Measurements from ENCODE around the gene SCAANT1. TPM values are rescaled to one million over a fixed set of nuclear protein-coding genes. Genes with fewer than 3 reads are reported as not detected.
A peak's percentile ranks its signal among the peaks of the same experiment; 100 is the strongest.

Gene SCAANT1
- total RNA-seq, 3 donors from 2014 or later (not counting 1 experiment from before 2014, with no cell fraction given), result 3.6 to 8.0 TPM; not detected in 1

- H3K36me3 Mint-ChIP-seq, result no peaks in the 10 kb centered on the region
- no peak for ATAC-seq
- H3K4me3 Mint-ChIP-seq, result peak overlapping the region; percentile 92
- Histone ChIP-seq H3K27me3 (ENCODE audit: control insufficient read depth, insufficient read depth, low read length) (no peaks in the 10 kb centered on the region), H3K36me3 (ENCODE audit: control insufficient read depth, insufficient read depth, low read length) (peaks cover 5% of the 10 kb centered on the region), H3K27ac (ENCODE audit: low read length) (no peak overlapping the region), H3K4me3 (ENCODE audit: low read length) (no peak overlapping the region), H3K4me1 (ENCODE audit: control insufficient read depth, insufficient read depth, low read length) (peaks cover 15% of the 10 kb centered on the region), H3K9me3 (ENCODE audit: control insufficient read depth, insufficient read depth, low read length) (no peaks in the 10 kb centered on the region)
- intact Hi-C loops (cut with micrococcal nuclease), result loop anchor here (2.0 to 5.0 kb wide), 4 partner anchors 25 to 112 kb away; partner anchors contain the start of gene PSMD6
- peaks cover 37 to 43% of the 10 kb centered on the region in 2 donors for H3K4me1 Mint-ChIP-seq
- no peaks in the 10 kb centered on the region for H3K27me3 Mint-ChIP-seq (ENCODE audit: low read depth in 2 of 2)
- WGBS (ENCODE audit: insufficient coverage), result 95% methylated on average over 3 of the region's 4 CpGs
- H3K9me3 Mint-ChIP-seq, result no peaks in the 10 kb centered on the region
- H3K27ac Mint-ChIP-seq, result peak overlapping the region; percentile 90 to 96
- TF ChIP-seq CTCF (IDR thresholded peaks at IDR 0.05), result no peak
- no peak for DNase-seq
These were observed 2.2 kb downstream of the SCAANT1 start for GRCh38 chr3:63910001-63910400.

- H3K27me3 ChIP-seq (ENCODE audit: control insufficient read depth, insufficient read depth, low read length), result no peaks in the 10 kb centered on the region
- peaks cover 15% of the 10 kb centered on the region for H3K4me1 ChIP-seq (ENCODE audit: control insufficient read depth, insufficient read depth, low read length)
- no peaks in the 10 kb centered on the region for H3K9me3 ChIP-seq (ENCODE audit: control insufficient read depth, insufficient read depth, low read length)
- WGBS (ENCODE audit: insufficient coverage), result 94% methylated on average over 2 of the region's 2 CpGs
- Mint-ChIP-seq H3K27ac (peak overlapping the region in 1 of 2 donors; percentile 90), H3K36me3 (no peaks in the 10 kb centered on the region), H3K9me3 (no peaks in the 10 kb centered on the region), H3K4me1 (peaks cover 36 to 40% of the 10 kb centered on the region in 2 donors), H3K4me3 (no peak overlapping the region), H3K27me3 (ENCODE audit: low read depth in 2 of 2) (no peaks in the 10 kb centered on the region)
- TF ChIP-seq CTCF (IDR thresholded peaks at IDR 0.05), result no peak
- H3K4me3 ChIP-seq (ENCODE audit: low read length), result no peak overlapping the region
- ATAC-seq (no peak), DNase-seq (no peak)
- intact Hi-C loops (cut with micrococcal nuclease), result no loop called here
- H3K36me3 ChIP-seq (ENCODE audit: control insufficient read depth, insufficient read depth, low read length), result peaks cover 8% of the 10 kb centered on the region
- H3K27ac ChIP-seq (ENCODE audit: low read length), result no peak overlapping the region
These were observed 2.8 kb downstream of the SCAANT1 start for GRCh38 chr3:63909431-63909830.

- no peak for TF ChIP-seq CTCF (IDR thresholded peaks at IDR 0.05)
- peaks cover 8% of the 10 kb centered on the region for H3K36me3 ChIP-seq (ENCODE audit: control insufficient read depth, insufficient read depth, low read length)
- no peaks in the 10 kb centered on the region for H3K27me3 ChIP-seq (ENCODE audit: control insufficient read depth, insufficient read depth, low read length)
- no peak for ATAC-seq
- intact Hi-C loops (cut with micrococcal nuclease), result no loop called here
- H3K9me3 ChIP-seq (ENCODE audit: control insufficient read depth, insufficient read depth, low read length), result no peaks in the 10 kb centered on the region
- Mint-ChIP-seq H3K4me1 (peaks cover 29 to 33% of the 10 kb centered on the region in 2 donors), H3K9me3 (no peaks in the 10 kb centered on the region), H3K27me3 (ENCODE audit: low read depth in 2 of 2) (no peaks in the 10 kb centered on the region), H3K27ac (peak overlapping the region; percentile 3 to 90), H3K36me3 (no peaks in the 10 kb centered on the region), H3K4me3 (no peak overlapping the region)
- 100% methylated on average over 1 of the region's 1 CpG for WGBS (ENCODE audit: insufficient coverage)
- no peak for DNase-seq
- H3K4me3 ChIP-seq (ENCODE audit: low read length), result no peak overlapping the region
- H3K27ac ChIP-seq (ENCODE audit: low read length), result no peak overlapping the region
- H3K4me1 ChIP-seq (ENCODE audit: control insufficient read depth, insufficient read depth, low read length), result peaks cover 15% of the 10 kb centered on the region
These were observed 3.4 kb downstream of the SCAANT1 start for GRCh38 chr3:63908776-63909175.

- no peak overlapping the region for H3K4me3 ChIP-seq (ENCODE audit: low read length)
- intact Hi-C loops (cut with micrococcal nuclease), result no loop called here
- H3K36me3 ChIP-seq (ENCODE audit: control insufficient read depth, insufficient read depth, low read length), result peaks cover 8% of the 10 kb centered on the region
- peaks cover 11% of the 10 kb centered on the region for H3K4me1 ChIP-seq (ENCODE audit: control insufficient read depth, insufficient read depth, low read length)
- no peak for TF ChIP-seq CTCF (IDR thresholded peaks at IDR 0.05)
- H3K9me3 ChIP-seq (ENCODE audit: control insufficient read depth, insufficient read depth, low read length), result no peaks in the 10 kb centered on the region
- no peak overlapping the region for H3K4me3 Mint-ChIP-seq
- H3K4me1 Mint-ChIP-seq, result peaks cover 25 to 27% of the 10 kb centered on the region in 2 donors
- no peaks in the 10 kb centered on the region for H3K9me3 Mint-ChIP-seq
- peak overlapping the region; percentile 3 to 90 for H3K27ac Mint-ChIP-seq
- no peak for ATAC-seq
- no peak overlapping the region for H3K27ac ChIP-seq (ENCODE audit: low read length)
- H3K27me3 Mint-ChIP-seq (ENCODE audit: low read depth in 2 of 2), result no peaks in the 10 kb centered on the region
- DNase-seq, result no peak
- 95% methylated on average over 2 of the region's 2 CpGs for WGBS (ENCODE audit: insufficient coverage)
- no peaks in the 10 kb centered on the region for H3K27me3 ChIP-seq (ENCODE audit: control insufficient read depth, insufficient read depth, low read length)
- no peaks in the 10 kb centered on the region for H3K36me3 Mint-ChIP-seq
These were observed 4.0 kb downstream of the SCAANT1 start for GRCh38 chr3:63908081-63908736.
